DND-41 (cell line): Measurements from ENCODE around the gene MYL3.

Experiments
- CTCF ChIP-seq: IDR thresholded peaks from 2 replicates; pipeline ENCODE4 v1.5.1; 2012; ENCODE audit warnings: borderline replicate concordance, low read length, moderate library complexity, mild to moderate bottlenecking; ENCODE audit not compliant: poor library complexity, severe bottlenecking; ENCODE audit errors: extremely low read depth
- EZH2 ChIP-seq: IDR thresholded peaks from 3 replicates; pipeline ENCODE4 v1.6.1; 2012; ENCODE audit warnings: borderline replicate concordance, low read depth, mild to moderate bottlenecking, moderate library complexity, low read length, inconsistent platforms; ENCODE audit not compliant: severe bottlenecking

- TF ChIP-seq EZH2 (no peak), CTCF (no peak)
These were observed 24.8 kb upstream of the MYL3 start for GRCh38 chr3:46887980-46888494.
